ENCODE measurements around the gene ATXN7L1. TPM values are rescaled to one million over a fixed set of nuclear protein-coding genes. Genes with fewer than 3 reads are reported as not detected.

ATXN7L1 gene
- total and polyA plus RNA-seq, 2 donors (not counting 1 experiment from before 2014, with no cell fraction given): 7.1 to 40.6 TPM

GRCh38 chr7:105831824-105832535 lies 44.4 kb downstream of the ATXN7L1 start:
- no peak overlapping the region for H3K4me3 ChIP-seq (ENCODE audit: control extremely low read depth in 1 of 5, extremely low read depth in 1 of 5, insufficient read depth in 1 of 5, low read depth in 2 of 5, low read length in 4 of 5)
- no peak overlapping the region for H3K27ac Mint-ChIP-seq
- POLR2A ChIA-PET: no interaction called here

GRCh38 chr7:105831302-105831620 lies 45.1 kb downstream of the ATXN7L1 start:
- intact Hi-C loops (cut with micrococcal nuclease): no loop called here
- Histone ChIP-seq H2AFZ (ENCODE audit: insufficient read depth, low read depth, low read length, poor library complexity, severe bottlenecking) (no peak overlapping the region), H3K4me3 (ENCODE audit: control extremely low read depth in 1 of 5, extremely low read depth in 1 of 5, insufficient read depth in 1 of 5, low read depth in 2 of 5, low read length in 4 of 5) (no peak overlapping the region), H3K79me2 (ENCODE audit: control insufficient read depth, insufficient read depth, low read length) (no peaks in the 10 kb centered on the region), H3K27ac (ENCODE audit: low read length in 2 of 2) (no peak overlapping the region), H3K9me3 (ENCODE audit: control extremely low read depth in 1 of 3, control insufficient read depth in 2 of 3, insufficient read depth in 1 of 3, low read length in 2 of 3) (no peaks in the 10 kb centered on the region), H3K36me3 (replicated peaks in 1 of 2; ENCODE audit: control extremely low read depth in 1 of 2, control insufficient read depth in 1 of 2, extremely low read depth in 1 of 2, insufficient read depth in 2 of 2, low read length in 1 of 2) (no peaks in the 10 kb centered on the region), H3K4me1 (ENCODE audit: control insufficient read depth in 2 of 2, insufficient read depth in 2 of 2, low read length in 2 of 2) (no peaks in the 10 kb centered on the region), H3K9ac (ENCODE audit: low read length) (no peak overlapping the region), H4K20me1 (ENCODE audit: control insufficient read depth, insufficient read depth, low read length, poor library complexity, severe bottlenecking) (no peaks in the 10 kb centered on the region), H3K4me2 (replicated peaks; ENCODE audit: low read depth, low read length, poor library complexity, severe bottlenecking) (no peak overlapping the region), H3K27me3 (replicated peaks in 1 of 4; ENCODE audit: control extremely low read depth in 1 of 4, control insufficient read depth in 3 of 4, insufficient read depth in 4 of 4, low read length in 3 of 4) (no peaks in the 10 kb centered on the region)
- no peak overlapping the region for H3K4me3 Mint-ChIP-seq
- POLR2A ChIA-PET: no interaction called here
- no peaks in the 10 kb centered on the region for H3K9me3 Mint-ChIP-seq (ENCODE audit: insufficient read depth)
- no peaks in the 10 kb centered on the region for H3K4me1 Mint-ChIP-seq
- CTCF ChIA-PET: no interaction called here
- no CpG with 5 or more reads among the region's 3 CpGs for WGBS (ENCODE audit: insufficient coverage)
- no peak for DNase-seq
- no peak overlapping the region for H3K27ac Mint-ChIP-seq
- peaks cover 7% of the 10 kb centered on the region for H3K27me3 Mint-ChIP-seq
- no peak for ATAC-seq (ENCODE audit: low read depth)
- no peak for TF ChIP-seq CTCF (IDR thresholded peaks at IDR 0.05)
- no peak for TF ChIP-seq EZH2 (IDR thresholded peaks at IDR 0.05; ENCODE audit: borderline replicate concordance, insufficient read depth, low read depth, low read length, poor library complexity, severe bottlenecking)

More at GRCh38 chr7:105831824-105832535, 44.4 kb downstream of the ATXN7L1 start:
- no peak for TF ChIP-seq CTCF (IDR thresholded peaks at IDR 0.05)
- TF ChIP-seq EZH2 (IDR thresholded peaks at IDR 0.05; ENCODE audit: borderline replicate concordance, insufficient read depth, low read depth, low read length, poor library complexity, severe bottlenecking): no peak
- intact Hi-C loops (cut with micrococcal nuclease): no loop called here
- Histone ChIP-seq H3K4me2 (replicated peaks; ENCODE audit: low read depth, low read length, poor library complexity, severe bottlenecking) (no peak overlapping the region), H3K9me3 (ENCODE audit: control extremely low read depth in 1 of 3, control insufficient read depth in 2 of 3, insufficient read depth in 1 of 3, low read length in 2 of 3) (no peaks in the 10 kb centered on the region), H3K27ac (ENCODE audit: low read length in 2 of 2) (no peak overlapping the region), H3K4me1 (ENCODE audit: control insufficient read depth in 2 of 2, insufficient read depth in 2 of 2, low read length in 2 of 2) (no peaks in the 10 kb centered on the region), H3K9ac (ENCODE audit: low read length) (no peak overlapping the region), H4K20me1 (ENCODE audit: control insufficient read depth, insufficient read depth, low read length, poor library complexity, severe bottlenecking) (no peaks in the 10 kb centered on the region), H3K36me3 (replicated peaks in 1 of 2; ENCODE audit: control extremely low read depth in 1 of 2, control insufficient read depth in 1 of 2, extremely low read depth in 1 of 2, insufficient read depth in 2 of 2, low read length in 1 of 2) (no peaks in the 10 kb centered on the region), H2AFZ (ENCODE audit: insufficient read depth, low read depth, low read length, poor library complexity, severe bottlenecking) (no peak overlapping the region), H3K27me3 (replicated peaks in 1 of 4; ENCODE audit: control extremely low read depth in 1 of 4, control insufficient read depth in 3 of 4, insufficient read depth in 4 of 4, low read length in 3 of 4) (no peaks in the 10 kb centered on the region), H3K79me2 (ENCODE audit: control insufficient read depth, insufficient read depth, low read length) (no peaks in the 10 kb centered on the region)
- Mint-ChIP-seq H3K4me3 (no peak overlapping the region), H3K9me3 (ENCODE audit: insufficient read depth) (no peaks in the 10 kb centered on the region), H3K4me1 (no peaks in the 10 kb centered on the region), H3K27me3 (peaks cover 7% of the 10 kb centered on the region)
- 96% methylated on average over 2 of the region's 4 CpGs for WGBS (ENCODE audit: insufficient coverage)
- DNase-seq (no peak), ATAC-seq (ENCODE audit: low read depth) (no peak)
- CTCF ChIA-PET: no interaction called here
